GM21390 (cell line): ENCODE data around the gene TTC3.

ENCODE experiments used
- ATAC-seq: cut with Tn5 transposase; IDR thresholded peaks from one replicate; pipeline ENCODE4 v1.9.1; 2021; ENCODE audit not compliant: unreplicated experiment

TTC3 gene

GRCh38 chr21:37059181-37059580 is 13.9 kb upstream of the TTC3 start:
- no peak for ATAC-seq

GRCh38 chr21:37060296-37060695 is 12.8 kb upstream of the TTC3 start:
- ATAC-seq, result no peak

GRCh38 chr21:37061926-37062592 is 11.0 kb upstream of the TTC3 start:
- ATAC-seq, result no peak

- ATAC-seq, result no peak
Measured at GRCh38 chr21:37062593-37062935, 10.5 kb upstream of the TTC3 start.

- no peak for ATAC-seq
Measured at GRCh38 chr21:37063433-37063832, 9.6 kb upstream of the TTC3 start.

GRCh38 chr21:37064841-37065240 is 8.2 kb upstream of the TTC3 start:
- no peak for ATAC-seq

- no peak for ATAC-seq
Measured at GRCh38 chr21:37065561-37066177, 7.4 kb upstream of the TTC3 start.

- no peak for ATAC-seq
Measured at GRCh38 chr21:37071561-37072273, 1.3 kb upstream of the TTC3 start.

GRCh38 chr21:37072274-37072987 is 623 bp upstream of the TTC3 start:
- ATAC-seq, result peak; percentile 41

- ATAC-seq, result peak; percentile 29
Measured at GRCh38 chr21:37073417-37074196, 553 bp downstream of the TTC3 start.

- ATAC-seq, result no peak
Measured at GRCh38 chr21:37074197-37074510, 1.1 kb downstream of the TTC3 start.

- ATAC-seq, result no peak
Measured at GRCh38 chr21:37074546-37074945, 1.5 kb downstream of the TTC3 start.

GRCh38 chr21:37075214-37075770 is 2.2 kb downstream of the TTC3 start:
- no peak for ATAC-seq

GRCh38 chr21:37076087-37076850 is 3.2 kb downstream of the TTC3 start:
- no peak for ATAC-seq

GRCh38 chr21:37077403-37077802 is 4.3 kb downstream of the TTC3 start:
- no peak for ATAC-seq

GRCh38 chr21:37079211-37079824 is 6.3 kb downstream of the TTC3 start:
- no peak for ATAC-seq

- no peak for ATAC-seq
Measured at GRCh38 chr21:37082375-37082774, 9.3 kb downstream of the TTC3 start.

- no peak for ATAC-seq
Measured at GRCh38 chr21:37082856-37083528, 9.9 kb downstream of the TTC3 start.

GRCh38 chr21:37085726-37086125 is 12.7 kb downstream of the TTC3 start:
- no peak for ATAC-seq
